Measurements from ENCODE around the gene DGKB. TPM values are rescaled to one million over a fixed set of nuclear protein-coding genes. Genes with fewer than 3 reads are reported as not detected.

Gene DGKB
- total and polyA plus RNA-seq, 2 of the 8 experiments (the other 6 are each of a cell fraction or from before 2014, with no cell fraction given), result 1.9 to 2.6 TPM

DNA sequence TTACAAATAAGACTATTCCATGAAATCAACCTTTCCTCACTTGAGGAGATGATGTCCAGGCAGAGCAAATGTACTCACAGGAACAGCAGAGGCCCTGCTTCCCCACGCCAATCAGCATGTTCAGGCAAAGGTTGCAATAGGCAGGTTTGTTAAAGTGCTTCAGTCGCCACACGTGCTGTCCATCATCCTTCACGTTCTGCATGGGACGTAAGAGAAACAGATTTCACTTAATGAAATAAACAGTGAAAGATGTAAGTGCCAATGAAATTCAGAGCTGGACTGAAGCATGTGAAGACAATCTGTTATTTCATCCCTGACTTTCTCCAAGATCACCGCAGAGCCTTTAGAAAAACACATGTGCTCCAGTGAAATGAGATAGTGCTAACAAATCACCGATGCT lies 217.4 kb downstream of the DGKB start:
- Histone ChIP-seq H2BK12ac (ENCODE audit: low read depth, low read length) (no peak overlapping the region), H3K4ac (replicated peaks; ENCODE audit: insufficient read length, low read depth, low read length) (no peak overlapping the region), H3K14ac (ENCODE audit: insufficient read length) (no peak overlapping the region), H4K20me1 (replicated peaks in 1 of 2; ENCODE audit: control insufficient read depth in 1 of 2, insufficient read depth in 2 of 2, low read length in 2 of 2) (no peaks in the 10 kb centered on the region), H2BK20ac (ENCODE audit: low read length) (no peak overlapping the region), H4K91ac (replicated peaks; ENCODE audit: insufficient read length, low read length) (no peak overlapping the region), H3K18ac (ENCODE audit: extremely low read depth, low read length) (no peak overlapping the region), H3K27me3 (replicated peaks in 1 of 4; ENCODE audit: control insufficient read depth in 3 of 4, extremely low read depth in 1 of 4, insufficient read depth in 3 of 4, low read length in 3 of 4) (no peaks in the 10 kb centered on the region), H3K56ac (replicated peaks; ENCODE audit: insufficient read length, low read depth, low read length) (no peak overlapping the region), H4K8ac (ENCODE audit: extremely low read depth, insufficient read depth, low read length) (0 out of 2 replicates have a peak overlapping the region, but pooled peaks have one; percentile 28), H3K9me3 (ENCODE audit: insufficient read depth in 2 of 2, low read depth in 1 of 2, low read length in 1 of 2) (no peaks in the 10 kb centered on the region), H2AFZ (ENCODE audit: low read length) (no peak overlapping the region), H2BK5ac (ENCODE audit: low read depth, low read length) (no peak overlapping the region), H2BK15ac (ENCODE audit: low read length) (no peak overlapping the region), H3K4me3 (ENCODE audit: extremely low read depth in 1 of 4, insufficient read depth in 2 of 4, low read depth in 3 of 4, low read length in 4 of 4) (no peak overlapping the region), H3K23ac (ENCODE audit: insufficient read length) (no peak overlapping the region), H3K79me2 (ENCODE audit: control insufficient read depth in 1 of 2, insufficient read depth in 2 of 2, low read length in 2 of 2) (no peaks in the 10 kb centered on the region), H3K23me2 (ENCODE audit: low read depth, low read length) (no peaks in the 10 kb centered on the region; the same call in 1 of the 2 replicates), H2BK120ac (replicated peaks; ENCODE audit: low read depth, low read length) (no peak overlapping the region), H3K79me1 (ENCODE audit: low read depth, low read length) (no peaks in the 10 kb centered on the region), H3K27ac (ENCODE audit: low read depth, low read length) (no peak overlapping the region), H3K9ac (replicated peaks in 1 of 4; ENCODE audit: extremely low read depth in 1 of 4, low read depth in 3 of 4, low read length in 3 of 4) (no peak overlapping the region), H2AK5ac (ENCODE audit: low read depth, low read length) (no peak overlapping the region), H3K4me1 (replicated peaks in 1 of 4; ENCODE audit: control insufficient read depth in 3 of 4, insufficient read depth in 4 of 4, low read length in 3 of 4) (no peaks in the 10 kb centered on the region), H3K36me3 (ENCODE audit: control insufficient read depth in 2 of 4, insufficient read depth in 4 of 4, low read length in 3 of 4) (no peaks in the 10 kb centered on the region), H4K5ac (ENCODE audit: insufficient read length, low read depth, low read length) (no peak overlapping the region), H3K4me2 (ENCODE audit: insufficient read depth in 1 of 2, low read depth in 2 of 2, low read length in 2 of 2) (no peak overlapping the region)
- ChIA-PET POLR2A (ENCODE audit: partially characterized antibody) (no interaction called here), CTCF (ENCODE audit: partially characterized antibody) (no interaction called here)
- no peak for FAIRE-seq
- TF ChIP-seq, protein P1, sequence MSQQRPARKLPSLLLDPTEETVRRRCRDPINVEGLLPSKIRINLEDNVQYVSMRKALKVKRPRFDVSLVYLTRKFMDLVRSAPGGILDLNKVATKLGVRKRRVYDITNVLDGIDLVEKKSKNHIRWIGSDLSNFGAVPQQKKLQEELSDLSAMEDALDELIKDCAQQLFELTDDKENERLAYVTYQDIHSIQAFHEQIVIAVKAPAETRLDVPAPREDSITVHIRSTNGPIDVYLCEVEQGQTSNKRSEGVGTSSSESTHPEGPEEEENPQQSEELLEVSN (IDR thresholded peaks at IDR 0.05), result no peak
- no peak for TF ChIP-seq ASH2L (IDR thresholded peaks at IDR 0.05; ENCODE audit: low read length)
- no peak for TF ChIP-seq RXRA (IDR thresholded peaks at IDR 0.05; ENCODE audit: insufficient read depth, low read depth, low read length)
- no peak for TF ChIP-seq TAF7 (optimal IDR thresholded peaks at IDR 0.05; ENCODE audit: borderline replicate concordance, low read depth, low read length)
- TF ChIP-seq YY1 (IDR thresholded peaks at IDR 0.05; ENCODE audit: low read depth, low read length), result no peak
- DNase-seq (ENCODE audit: low read depth in 1 of 2, low spot score in 2 of 2), result no peak
- 96% methylated on average over 7 of the region's 7 CpGs; no CpG with 5 or more reads in 1 of the 2 experiments for WGBS, 2 experiments (ENCODE audit: extremely low coverage in 1 of 2, insufficient coverage in 1 of 2, insufficient read length in 1 of 2, insufficient replicate concordance in 2 of 2, low coverage in 1 of 2, low lambda C conversion rate in 2 of 2, missing lambda C conversion rate in 1 of 2)

Data from H1 (cell line).